ENCODE measurements around the gene SYNPO2.
A peak's percentile ranks its signal among the peaks of the same experiment; 100 is the strongest.
"Not testable (repeated sequence)": the region's sequence is repeated elsewhere in the genome, so short reads cannot be mapped to it uniquely, and the experiment has no call there.

Gene SYNPO2

GRCh38 chr4:118888666-118889311, at the start of gene SYNPO2:
Gene SYNPO2, plus strand, starts transcription at chr4:118888854. Its CDS starts 183 bp downstream, at chr4:118889037.
- DNase-seq: peak; percentile 30

GRCh38 chr4:118839221-118839927, 49.3 kb upstream of the SYNPO2 start:
- DNase-seq: no peak

- DNase-seq: no peak
These were observed 46.6 kb upstream of the SYNPO2 start for GRCh38 chr4:118842055-118842454.

GRCh38 chr4:118843237-118843636, 45.4 kb upstream of the SYNPO2 start:
- no peak for DNase-seq

GRCh38 chr4:118845552-118846050, 43.1 kb upstream of the SYNPO2 start:
- no peak for DNase-seq

GRCh38 chr4:118846979-118847378, 41.7 kb upstream of the SYNPO2 start:
- DNase-seq: no peak

GRCh38 chr4:118848242-118848641, 40.4 kb upstream of the SYNPO2 start:
- no peak for DNase-seq

- DNase-seq: no peak
These were observed 39.8 kb upstream of the SYNPO2 start for GRCh38 chr4:118848901-118849300.

- DNase-seq: no peak
These were observed 38.7 kb upstream of the SYNPO2 start for GRCh38 chr4:118849867-118850487.

- DNase-seq: peak; percentile 62
These were observed 38.0 kb upstream of the SYNPO2 start for GRCh38 chr4:118850488-118851173.

- no peak for DNase-seq
These were observed 30.9 kb upstream of the SYNPO2 start for GRCh38 chr4:118857760-118858159.

- DNase-seq: no peak
These were observed 29.9 kb upstream of the SYNPO2 start for GRCh38 chr4:118858779-118859178.

- DNase-seq: peak; percentile 38
These were observed 23.5 kb upstream of the SYNPO2 start for GRCh38 chr4:118865091-118865708.

GRCh38 chr4:118866442-118866841, 22.2 kb upstream of the SYNPO2 start:
- no peak for DNase-seq

GRCh38 chr4:118867311-118868067, 21.2 kb upstream of the SYNPO2 start:
- no peak for DNase-seq

GRCh38 chr4:118869808-118870342, 18.8 kb upstream of the SYNPO2 start:
- no peak for DNase-seq

GRCh38 chr4:118872181-118872580, 16.5 kb upstream of the SYNPO2 start:
- no peak for DNase-seq

- DNase-seq: no peak
These were observed 10.9 kb upstream of the SYNPO2 start for GRCh38 chr4:118877797-118878196.

- DNase-seq: not testable (repeated sequence)
These were observed 10.1 kb upstream of the SYNPO2 start for GRCh38 chr4:118878507-118878906.

GRCh38 chr4:118879409-118879808, 9.2 kb upstream of the SYNPO2 start:
- DNase-seq: no peak

GRCh38 chr4:118881512-118882146, 7.0 kb upstream of the SYNPO2 start:
- no peak for DNase-seq

All from RPMI8226 (cell line).